Measurements from ENCODE around the gene CUX1.
"Not testable (repeated sequence)": the region's sequence is repeated elsewhere in the genome, so short reads cannot be mapped to it uniquely, and the experiment has no call there.

Gene CUX1

DNA sequence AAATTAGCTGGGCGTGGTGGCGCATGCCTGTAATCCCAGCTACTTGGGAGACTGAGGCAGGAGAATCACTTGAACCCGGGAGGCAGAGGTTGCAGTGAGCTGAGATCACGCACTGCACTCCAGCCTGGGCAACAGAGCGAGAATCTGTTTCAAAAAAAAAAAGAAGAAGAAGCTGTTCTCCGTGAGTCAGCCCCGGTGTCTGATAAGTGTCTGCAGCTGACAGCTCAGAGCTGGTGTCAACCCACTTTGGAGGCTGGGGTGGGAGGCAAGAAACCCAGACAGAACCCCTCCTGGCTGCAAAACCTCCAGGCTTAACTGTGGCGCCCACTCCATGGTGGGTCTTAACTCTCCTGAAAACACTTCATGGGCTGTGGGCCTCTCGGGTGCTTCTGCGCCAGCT is 170.6 kb downstream of the CUX1 start:
- not testable (repeated sequence) for DNase-seq

DNA sequence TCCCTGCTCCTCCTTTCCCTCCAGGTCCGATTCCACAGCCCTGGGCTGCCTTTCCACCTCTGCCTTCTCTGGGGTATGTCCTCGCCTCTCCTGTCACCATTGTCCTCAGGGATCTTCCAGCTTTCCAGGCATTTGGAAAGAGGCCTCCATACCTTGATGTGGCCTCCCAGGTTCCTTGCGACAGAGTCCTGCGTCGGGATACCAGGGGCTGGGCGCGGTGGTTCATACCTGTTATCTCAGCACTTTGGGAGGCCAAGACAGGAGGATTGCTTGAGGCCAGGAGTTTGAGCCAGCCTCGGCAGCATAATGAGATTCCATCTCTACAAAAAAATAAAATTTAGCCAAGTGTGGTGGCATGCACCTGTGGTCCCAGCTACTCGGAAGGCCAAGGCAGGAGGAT is 171.1 kb downstream of the CUX1 start:
- no peak for DNase-seq

DNA sequence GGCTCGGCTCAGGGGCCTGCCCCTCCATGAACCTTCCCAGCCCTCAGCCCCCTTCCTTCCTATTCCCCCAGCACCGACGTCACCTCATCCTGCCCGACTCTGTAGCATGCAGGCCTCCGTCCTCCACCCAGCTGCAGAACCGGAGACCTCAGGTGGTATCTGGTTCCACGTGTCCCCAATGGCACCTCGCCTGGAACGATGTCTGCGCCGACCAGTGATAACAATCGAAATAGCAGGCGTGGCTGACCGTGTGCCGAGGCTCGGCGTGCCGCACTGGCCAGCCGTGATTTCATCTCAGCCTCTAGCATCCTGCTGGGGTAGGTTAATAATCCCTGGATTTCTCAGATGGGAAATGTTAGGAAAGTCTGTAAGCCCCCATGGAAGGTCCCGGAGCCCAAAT is 171.7 kb downstream of the CUX1 start:
- no peak for DNase-seq

DNA sequence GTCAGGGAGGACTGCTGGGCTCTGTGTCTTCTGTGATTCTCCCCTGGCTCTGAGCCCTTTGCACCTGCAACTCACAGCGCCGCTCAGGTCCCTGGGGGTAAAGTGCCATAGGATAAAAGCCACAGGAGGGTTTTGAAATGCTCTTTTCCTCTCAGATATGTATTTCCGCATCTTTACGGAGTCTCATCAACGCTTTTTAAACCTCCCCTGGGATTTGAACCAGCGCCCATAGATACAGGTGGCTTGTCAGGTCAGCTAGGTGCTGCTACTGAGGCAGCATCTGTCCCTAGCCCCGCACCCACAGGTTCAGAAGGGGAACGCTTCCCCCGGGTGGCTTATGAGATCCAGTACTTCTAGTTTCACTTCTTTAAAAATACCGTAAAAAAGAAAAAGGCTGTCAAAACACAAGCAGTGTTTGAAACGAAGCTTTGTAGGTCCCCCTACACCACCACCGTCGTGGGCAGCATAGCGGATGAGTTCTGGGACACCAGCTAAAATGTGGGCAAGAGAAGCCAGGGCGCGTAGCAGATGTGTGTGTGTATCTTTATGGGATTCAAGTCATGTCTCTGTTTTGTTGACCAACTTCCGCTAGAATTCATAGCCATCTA is 173.5 kb downstream of the CUX1 start:
- DNase-seq = no peak

DNA sequence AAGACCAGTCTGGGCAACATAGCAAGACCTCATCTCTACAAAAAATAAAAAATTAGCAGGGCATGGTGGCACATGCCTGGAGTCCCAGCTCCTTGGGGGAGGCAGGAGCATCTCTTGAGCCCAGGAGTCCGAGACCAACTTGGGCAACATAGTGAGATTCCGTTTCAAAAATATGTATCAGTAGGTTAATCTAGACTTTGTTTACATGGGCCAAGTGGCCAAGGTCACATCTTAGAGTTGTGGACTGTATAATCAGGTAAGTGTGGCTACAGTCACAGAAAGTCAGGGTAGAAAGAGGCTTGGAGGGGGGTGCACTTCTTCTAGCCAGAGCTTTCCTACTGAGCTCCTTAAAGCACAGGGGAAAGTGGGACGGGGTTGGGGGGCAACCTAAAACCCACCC is 174.4 kb downstream of the CUX1 start:
- no peak for DNase-seq

DNA sequence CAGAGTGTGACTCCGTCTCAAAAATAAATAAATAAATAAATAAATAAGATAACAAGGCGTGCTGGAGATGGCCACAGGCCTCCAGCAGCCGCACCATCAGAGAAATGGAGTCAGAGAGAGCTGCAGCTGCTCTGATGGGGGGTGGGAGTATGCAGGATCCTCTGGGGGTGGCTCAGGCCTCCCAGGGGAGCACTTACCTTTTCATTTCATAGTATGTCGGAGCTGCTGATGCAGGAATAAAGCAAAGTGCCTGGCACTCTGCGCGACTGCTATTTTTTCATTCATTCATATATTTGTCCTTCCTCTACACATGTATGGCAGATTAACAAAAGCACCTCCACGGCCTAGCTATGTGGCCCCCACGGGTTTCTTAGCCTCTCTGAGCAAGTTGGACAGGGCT is 175.9 kb downstream of the CUX1 start:
- no peak for DNase-seq

DNA sequence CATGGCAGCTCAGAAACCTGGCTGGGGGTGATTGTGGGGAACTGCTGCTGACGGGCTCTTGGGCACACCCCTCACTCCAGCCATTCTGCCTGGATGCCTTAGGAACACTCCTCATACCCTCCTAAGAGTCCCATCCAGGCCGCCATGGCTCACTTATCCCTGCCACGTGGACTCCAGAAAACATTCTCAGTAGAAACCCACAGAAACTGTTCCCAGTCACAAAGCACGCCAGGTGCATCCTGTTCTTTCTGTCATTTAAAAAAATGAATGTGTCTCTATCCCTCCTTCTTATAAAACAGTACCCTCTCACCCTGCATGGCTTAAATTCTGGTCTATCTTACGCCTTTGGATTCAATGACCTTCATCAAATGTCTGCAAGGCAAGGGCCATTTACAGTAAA is 177.7 kb downstream of the CUX1 start:
- no peak for DNase-seq

DNA sequence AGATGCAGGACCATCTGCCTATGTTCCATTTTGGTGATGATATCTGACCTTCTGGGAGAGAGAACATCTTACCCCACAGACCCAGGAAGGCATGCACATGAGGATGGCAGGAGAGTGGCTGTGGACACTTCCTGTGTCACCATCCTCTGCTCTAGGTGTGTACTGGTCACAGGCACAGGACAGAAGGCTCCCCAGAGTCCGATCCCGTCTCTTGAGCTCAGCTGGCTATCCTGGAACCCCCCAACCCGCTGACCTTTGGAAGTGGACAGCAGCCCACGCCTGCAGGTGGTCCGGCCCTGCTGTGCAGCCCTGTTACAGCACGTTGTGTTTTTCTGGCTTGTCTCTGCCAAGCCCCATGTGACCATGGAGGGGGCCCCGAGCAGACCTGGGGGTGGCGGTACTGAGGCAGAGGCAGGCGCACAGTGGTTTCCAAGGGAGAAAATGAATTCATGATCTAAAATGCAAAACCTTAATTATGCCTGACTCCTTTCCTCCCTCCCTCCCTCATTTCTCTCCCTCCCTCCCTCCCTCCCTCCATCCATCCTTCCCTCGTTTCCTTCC is 178.8 kb downstream of the CUX1 start:
- no peak for DNase-seq

DNA sequence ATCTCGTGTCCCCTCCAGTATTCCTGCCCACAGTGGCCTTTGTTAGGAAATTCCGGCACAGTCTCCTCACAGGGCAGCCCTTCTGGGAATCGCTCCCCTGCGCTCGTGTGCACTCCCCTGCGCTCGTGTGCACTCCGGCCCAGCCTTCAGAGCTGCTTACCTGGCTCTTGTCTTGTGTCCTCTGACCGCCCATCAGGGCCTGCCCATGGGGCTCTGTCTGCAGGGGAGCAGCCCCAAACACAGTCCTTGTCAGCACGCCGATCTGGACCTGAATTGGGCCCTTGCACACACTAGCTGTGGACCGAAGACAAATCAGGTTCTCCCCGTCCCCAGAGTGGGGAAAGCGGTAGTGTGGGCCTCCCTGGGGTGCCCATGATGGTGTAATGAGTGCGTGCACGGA is 179.4 kb downstream of the CUX1 start:
- DNase-seq = no peak

DNA sequence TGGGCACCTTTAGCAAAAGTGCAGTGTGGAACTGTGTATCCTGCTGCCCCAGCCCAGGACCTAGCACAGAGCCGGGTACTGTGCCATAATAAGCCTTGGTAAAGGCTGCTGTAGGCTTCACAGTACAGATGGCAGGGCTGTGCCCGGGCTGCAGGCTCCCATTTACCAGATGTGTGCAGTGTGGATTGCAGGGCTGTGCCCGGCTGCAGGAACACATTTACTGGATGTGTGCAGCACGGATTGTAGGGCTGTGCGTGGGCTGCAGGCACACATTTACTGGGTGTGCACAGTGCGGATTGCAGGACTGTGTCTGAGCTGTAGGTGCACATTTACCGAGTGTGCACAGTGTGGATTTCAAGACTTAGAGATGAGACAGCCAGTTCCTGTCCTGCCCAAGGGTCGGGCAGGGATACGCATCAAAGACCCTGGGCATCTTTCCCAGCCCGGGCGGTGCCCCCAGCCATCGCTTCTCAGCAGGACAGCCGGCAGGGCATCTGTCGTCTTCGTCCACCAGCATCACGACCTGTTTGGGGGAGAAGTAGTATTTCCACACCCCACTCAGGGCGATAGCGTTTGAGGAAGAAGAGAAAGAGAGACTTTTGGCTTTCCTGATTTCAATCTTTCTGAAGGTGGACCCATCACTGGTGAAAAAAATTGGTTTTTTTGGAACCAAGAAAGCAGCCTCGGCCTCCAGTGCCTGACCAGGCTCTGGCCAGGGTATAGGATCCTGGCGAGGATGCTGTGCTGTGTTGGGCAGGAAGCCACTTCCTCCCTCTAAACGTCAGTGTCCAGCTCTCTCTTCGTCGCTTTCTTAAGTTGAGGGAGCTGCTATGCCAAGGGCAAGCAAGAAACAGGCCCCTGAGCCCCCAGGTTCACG is 180.8 kb downstream of the CUX1 start:
- no peak for DNase-seq

DNA sequence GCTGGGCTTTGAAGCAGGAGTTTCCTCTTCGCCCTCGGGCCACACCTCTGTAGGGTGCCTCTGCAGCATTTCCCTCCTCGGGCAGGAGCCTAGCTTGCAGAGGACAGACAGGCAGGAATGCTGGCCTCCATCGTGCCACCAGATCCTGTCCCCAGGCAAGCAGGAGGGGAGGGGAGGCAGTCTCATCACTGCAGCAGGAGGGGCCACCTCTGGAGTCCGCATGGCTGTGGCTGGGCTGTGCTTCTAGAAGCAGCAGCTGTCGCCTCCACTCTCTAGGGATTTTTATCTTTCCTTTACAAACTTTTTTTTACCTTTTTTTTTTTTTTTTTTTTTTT is 181.4 kb downstream of the CUX1 start:
- no peak for DNase-seq

DNA sequence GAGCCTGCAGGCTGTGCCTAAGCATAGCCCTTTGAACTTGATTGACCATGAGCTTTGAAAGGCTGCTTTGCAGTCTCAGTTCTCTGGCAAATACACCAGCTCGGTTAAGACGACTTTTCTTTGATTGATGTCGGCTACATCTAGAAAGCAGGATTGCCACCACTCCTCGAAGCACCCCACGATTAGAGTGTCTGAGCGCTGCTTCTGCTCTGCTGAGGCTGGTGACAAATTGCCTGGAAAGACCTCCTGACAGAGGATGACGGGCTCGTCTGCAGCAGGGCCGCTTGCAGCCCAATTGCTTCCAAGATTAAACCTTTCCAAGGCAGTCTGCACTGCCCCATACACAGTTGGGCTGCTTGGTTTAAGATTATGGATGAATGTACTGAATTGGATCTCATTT is 182.0 kb downstream of the CUX1 start:
- DNase-seq = no peak

DNA sequence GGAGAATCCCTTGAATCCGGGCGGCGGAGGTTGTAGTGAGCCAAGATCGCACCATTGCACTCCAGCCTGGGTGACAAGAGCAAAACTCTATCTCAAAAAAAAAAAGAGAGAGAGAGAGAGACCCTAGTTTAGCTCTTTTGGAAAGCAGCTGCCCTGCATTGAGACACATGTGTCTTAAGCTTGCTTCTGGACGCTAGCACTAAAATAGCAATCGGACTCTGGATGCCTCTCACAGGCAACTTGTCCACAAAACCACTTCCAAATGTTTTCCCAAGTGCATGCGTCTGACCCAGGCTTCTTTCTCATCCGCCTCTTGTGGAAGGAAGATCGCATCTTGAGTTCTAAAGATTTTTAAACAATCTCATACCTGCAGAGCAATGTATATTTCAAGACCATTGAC is 182.7 kb downstream of the CUX1 start:
- DNase-seq = no peak

DNA sequence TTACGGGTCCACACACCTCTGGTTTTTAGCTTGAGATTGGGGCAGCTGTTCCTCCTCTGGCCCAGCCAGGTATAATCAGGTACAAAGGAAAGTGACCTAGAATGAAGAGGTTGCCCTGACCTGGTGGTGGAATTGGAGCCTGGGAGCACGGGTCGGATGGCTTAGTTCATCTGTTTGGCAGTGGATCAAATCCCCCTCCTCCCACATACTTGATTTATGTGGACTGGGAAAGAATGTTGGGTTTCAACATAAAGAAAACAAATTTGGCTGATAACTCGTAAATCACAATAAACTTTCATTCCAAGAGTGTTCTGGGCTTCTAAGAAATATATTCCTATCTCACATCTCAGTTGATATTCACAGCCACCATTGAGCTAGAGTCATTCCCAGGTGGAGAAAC is 186.8 kb downstream of the CUX1 start:
- DNase-seq = no peak

DNA sequence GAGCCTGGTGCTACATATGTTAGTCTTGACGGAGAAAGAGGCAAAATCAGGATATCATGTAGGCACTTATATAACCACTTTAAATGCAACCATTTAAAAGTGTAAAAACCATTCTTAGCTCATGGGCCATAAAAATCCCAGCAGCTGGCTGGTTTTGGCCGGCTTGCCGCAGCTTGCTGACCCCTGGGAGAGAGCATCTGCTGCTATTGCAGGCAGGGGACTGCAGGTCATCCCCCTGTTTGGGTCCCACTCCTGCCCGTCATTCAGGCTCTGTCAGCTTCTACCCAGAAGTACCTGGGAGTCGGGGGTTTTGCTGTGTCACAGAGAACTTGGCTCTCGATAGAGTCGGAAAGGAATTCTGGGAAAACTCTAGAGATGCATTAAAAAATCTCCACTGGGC is 187.4 kb downstream of the CUX1 start:
- no peak for DNase-seq

DNA sequence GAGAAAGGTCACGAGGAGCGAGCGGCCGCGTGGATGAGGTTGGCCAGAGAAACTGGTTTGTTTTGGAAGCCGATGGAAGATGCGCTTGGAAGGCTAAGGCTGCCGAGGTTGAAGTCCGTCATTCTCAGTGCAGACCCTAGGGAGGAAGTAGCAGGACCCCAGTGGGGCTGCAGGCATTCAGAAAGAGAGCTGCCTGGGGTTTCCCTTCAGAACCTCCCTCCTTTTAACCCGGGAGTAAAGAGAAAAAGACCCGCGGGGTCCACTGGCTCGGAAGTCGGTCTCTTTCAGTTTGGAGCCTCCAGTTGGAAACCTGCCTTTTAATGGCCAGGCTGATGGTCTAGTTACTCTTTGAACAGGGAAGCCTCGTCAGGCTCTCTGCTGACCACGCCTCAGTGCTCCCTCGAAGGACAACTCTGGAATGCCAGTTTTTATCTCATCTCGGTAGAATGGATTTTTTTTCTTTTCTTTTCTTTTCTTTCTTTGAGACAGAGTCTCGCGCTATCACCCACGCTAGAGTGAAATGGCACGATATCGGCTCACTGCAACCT is 188.6 kb downstream of the CUX1 start:
- no peak for DNase-seq

DNA sequence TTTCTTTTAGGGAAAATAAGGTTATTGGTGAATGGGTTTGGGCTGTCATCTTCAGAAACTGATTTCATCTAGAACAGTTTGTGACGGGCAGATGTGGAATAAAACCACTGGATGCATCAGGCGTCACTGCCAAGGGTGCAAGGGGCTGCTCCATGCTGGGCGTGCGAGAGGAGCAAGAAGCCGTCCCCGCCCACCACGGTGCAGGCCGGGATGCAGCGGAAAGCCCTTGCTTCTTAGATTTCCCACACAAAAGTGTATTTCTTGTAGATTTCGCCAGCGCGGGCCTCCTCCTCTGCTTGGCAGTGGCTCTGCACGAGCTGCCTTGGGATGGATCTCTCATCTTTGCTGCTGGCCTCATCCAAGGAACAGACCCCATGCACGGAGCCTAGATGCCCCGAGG is 189.3 kb downstream of the CUX1 start:
- no peak for DNase-seq

DNA sequence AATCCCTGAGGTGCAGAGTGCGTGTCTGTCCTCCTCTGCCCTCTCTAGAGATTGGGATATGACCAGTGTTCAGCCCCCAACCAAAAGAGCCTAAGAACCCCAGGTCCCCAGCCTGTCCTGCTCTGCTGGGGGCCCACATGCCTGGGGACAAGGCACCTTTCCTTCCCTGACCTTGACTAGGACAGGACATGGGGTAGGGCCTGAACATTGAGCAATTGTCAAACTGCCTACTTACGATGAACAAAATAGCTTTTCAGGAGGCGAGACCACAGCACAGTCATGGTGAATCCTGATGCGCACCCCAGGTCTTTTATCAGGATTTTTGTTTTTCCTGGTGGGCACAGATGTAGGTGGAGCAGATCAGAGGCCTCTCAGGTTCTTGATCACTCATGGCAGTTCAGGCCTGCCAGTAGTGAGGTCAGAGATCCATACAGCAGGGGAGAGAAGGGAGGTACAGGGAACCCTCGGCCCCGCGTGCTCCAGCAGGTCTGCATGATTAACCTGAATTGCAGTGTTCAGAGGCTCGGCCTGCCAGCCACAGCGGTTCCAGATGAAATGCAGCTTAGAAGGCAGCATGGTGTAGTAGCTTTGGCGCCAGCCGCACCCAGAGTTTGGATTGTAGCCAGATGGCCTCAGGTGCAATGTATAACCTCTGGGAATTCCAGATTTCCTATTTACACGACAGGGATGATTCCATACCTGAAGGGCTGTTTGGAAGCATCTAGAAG is 191.3 kb downstream of the CUX1 start:
- DNase-seq = no peak

DNA sequence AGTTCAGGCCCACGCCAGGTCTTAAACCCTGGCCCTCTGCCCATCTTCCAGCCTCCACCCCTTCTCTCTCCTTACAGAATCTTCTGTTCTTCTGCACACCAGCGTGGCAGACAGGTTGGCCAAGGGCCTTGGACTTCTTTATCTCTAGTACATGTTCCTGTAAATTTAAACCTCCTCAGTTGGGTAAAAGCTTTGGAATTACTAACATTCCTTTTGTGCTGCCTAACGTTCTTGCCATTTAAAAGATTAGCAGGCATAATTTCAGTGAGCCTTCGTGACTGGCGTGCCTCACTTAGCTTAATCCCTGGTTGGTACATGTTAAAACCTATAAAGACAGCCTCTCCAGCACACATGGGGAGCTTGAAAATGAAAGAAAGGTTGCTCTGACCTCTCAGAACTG is 192.2 kb downstream of the CUX1 start:
- no peak for DNase-seq

DNA sequence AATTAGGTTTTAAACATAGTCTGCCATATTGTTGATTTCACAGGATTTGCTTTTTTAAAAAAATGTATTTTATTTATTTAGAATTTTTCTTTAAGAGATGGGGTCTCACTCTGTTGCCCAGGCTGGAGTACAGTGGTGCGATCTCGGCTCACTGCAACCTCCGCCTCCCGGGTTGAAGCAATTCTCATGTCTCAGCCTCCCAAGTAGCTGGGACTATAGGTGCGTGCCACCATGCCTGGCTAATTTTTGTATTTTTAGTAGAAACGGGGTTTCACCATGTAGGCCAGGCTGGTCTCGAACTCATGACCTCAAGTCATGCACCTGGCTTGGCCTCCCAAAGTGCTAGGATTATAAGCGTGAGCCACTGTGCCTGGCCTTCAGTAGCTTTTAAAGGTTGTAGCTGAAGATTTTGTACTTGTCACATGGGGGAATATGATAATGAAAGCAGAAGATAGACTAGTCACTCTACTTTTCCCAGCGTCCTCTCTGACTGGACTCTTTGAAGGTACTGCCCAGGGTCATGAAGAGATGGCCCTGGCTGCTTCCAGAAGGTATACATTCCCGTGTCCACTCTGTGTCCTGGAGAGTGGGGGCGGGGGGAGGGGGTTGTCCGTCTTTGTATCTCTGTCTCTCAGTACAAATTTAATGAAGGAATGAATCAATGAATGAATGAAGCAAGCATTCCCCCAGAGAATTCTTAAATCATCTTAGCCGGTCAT is 194.8 kb downstream of the CUX1 start:
- not testable (repeated sequence) for DNase-seq

DNA sequence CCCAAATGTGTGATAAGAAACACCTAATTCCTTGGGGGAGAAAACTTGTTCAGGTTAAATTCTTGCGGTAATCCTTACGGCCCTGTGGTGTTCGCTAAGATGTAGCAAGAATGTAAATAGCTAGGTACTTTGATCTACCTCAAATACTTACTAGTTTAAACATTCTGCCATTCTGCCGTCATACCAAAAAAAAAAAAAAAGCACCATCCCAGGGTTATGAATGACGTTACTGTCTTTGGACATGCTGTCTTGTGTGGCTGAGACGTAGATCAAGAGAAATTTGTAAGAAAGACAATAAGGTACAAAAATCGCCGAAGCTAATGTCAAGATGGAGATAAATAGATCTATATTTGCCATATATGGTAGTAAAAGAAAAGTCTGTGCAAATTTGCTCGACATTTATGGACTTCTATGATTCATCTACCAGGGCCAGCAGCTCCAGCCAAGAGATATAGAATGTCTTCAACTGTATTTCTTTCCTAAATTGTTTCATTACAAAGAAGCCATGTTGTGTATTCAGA is 195.6 kb downstream of the CUX1 start:
- no peak for DNase-seq

DNA sequence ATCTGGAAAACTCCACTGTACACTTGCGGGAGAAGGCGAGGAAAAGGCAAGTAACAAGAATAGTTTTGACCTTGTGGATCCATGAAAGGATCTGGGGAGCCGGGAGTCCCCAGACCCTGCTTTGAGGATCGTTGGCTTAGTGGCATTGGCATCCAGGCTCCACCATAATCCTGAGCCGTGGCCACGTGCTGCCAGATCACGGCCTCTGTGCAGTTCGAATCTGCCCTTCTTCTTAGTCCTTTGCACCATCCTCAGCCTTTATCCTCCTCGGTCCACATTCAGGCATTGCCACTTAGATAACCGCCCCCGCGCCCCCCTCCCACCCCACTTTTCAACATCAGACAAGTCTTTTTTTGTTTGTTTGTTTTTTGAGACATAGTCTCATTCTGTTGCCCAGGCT is 201.4 kb downstream of the CUX1 start:
- DNase-seq = no peak

DNA sequence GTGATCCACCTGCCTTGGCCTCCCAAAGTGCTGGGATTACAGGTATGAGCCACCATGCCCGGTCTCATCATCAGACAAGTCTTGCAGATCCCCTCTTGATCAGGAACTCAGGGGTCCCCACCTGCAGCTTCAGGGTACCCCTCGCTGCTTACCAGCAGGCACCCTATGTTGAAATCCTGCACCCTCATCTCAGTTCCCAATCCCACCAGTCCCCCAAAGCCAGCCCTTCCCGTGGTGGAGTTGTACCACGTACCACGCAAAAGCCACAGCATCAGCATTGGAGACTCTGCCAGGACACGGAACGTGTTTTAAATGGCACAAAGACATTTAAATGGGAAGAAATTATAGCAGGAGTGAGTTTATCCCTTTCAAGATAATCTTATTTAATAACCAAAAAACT is 202.0 kb downstream of the CUX1 start:
- DNase-seq = no peak
